Kidney epithelial cell (primary cell): ENCODE measurements around the gene TNFRSF25. TPM values are rescaled to one million over a fixed set of nuclear protein-coding genes. Genes with fewer than 3 reads are reported as not detected.

Experiments used
- DNase-seq: peaks from one replicate; pipeline ENCODE4 v3.0.0-alpha.2; 2010; ENCODE audit warnings: low read depth
- H3K27me3 ChIP-seq: 2 replicates; pipeline ENCODE4 v1.6.0; 2011; ENCODE audit warnings: low read length; ENCODE audit not compliant: control insufficient read depth, insufficient read depth
- H3K36me3 ChIP-seq: 2 replicates; pipeline ENCODE4 v1.5.1; 2011; ENCODE audit warnings: low read length; ENCODE audit not compliant: control insufficient read depth, insufficient read depth
- H3K4me3 ChIP-seq: 2 replicates; pipeline ENCODE4 v1.5.1; 2011; ENCODE audit warnings: low read depth, mild to moderate bottlenecking, control low read depth, low read length
- total RNA-seq: library from RNA; depleted of rRNA; stranded (reverse); fragments of >200 nt; gene quantifications from 2 replicates; pipeline ENCODE4 v1.2.3, GENCODE V29; 2015
- TF ChIP-seq, protein P1 (sequence below): IDR thresholded peaks from 2 replicates; pipeline ENCODE4 v1.5.1; 2011; ENCODE audit warnings: mild to moderate bottlenecking, moderate library complexity, low read length, control low read depth, inconsistent platforms; ENCODE audit not compliant: insufficient read depth, poor library complexity, severe bottlenecking

TNFRSF25 gene
- total RNA-seq, 1 donor from 2014 or later: 20.2 TPM

DNA sequence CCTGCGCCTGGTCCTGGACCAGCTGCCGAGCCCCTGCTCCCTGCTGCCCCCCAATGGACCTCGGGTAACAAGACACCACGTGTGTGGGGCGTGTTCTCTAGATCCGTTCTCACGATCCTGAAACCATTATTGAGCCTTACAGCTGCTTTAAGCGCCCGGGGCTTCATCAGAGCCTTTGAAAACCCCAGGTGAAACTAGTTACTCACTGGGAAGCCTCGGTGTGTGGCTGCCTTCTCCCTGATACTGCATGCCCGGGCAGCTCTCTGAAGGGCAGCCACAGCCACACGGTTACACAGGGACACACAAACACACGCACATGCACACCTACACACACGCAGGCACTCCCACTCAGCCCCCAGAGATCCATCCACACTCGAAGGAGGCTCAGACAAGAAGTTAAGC is 51.5 kb downstream of the TNFRSF25 start:
- peak; percentile 34 for DNase-seq
- no peak overlapping the region for H3K4me3 ChIP-seq
- H3K27me3 ChIP-seq: peaks cover 49% of the 10 kb centered on the region
- TF ChIP-seq, protein P1, sequence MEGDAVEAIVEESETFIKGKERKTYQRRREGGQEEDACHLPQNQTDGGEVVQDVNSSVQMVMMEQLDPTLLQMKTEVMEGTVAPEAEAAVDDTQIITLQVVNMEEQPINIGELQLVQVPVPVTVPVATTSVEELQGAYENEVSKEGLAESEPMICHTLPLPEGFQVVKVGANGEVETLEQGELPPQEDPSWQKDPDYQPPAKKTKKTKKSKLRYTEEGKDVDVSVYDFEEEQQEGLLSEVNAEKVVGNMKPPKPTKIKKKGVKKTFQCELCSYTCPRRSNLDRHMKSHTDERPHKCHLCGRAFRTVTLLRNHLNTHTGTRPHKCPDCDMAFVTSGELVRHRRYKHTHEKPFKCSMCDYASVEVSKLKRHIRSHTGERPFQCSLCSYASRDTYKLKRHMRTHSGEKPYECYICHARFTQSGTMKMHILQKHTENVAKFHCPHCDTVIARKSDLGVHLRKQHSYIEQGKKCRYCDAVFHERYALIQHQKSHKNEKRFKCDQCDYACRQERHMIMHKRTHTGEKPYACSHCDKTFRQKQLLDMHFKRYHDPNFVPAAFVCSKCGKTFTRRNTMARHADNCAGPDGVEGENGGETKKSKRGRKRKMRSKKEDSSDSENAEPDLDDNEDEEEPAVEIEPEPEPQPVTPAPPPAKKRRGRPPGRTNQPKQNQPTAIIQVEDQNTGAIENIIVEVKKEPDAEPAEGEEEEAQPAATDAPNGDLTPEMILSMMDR: peak; percentile 74
- H3K36me3 ChIP-seq: no peaks in the 10 kb centered on the region

DNA sequence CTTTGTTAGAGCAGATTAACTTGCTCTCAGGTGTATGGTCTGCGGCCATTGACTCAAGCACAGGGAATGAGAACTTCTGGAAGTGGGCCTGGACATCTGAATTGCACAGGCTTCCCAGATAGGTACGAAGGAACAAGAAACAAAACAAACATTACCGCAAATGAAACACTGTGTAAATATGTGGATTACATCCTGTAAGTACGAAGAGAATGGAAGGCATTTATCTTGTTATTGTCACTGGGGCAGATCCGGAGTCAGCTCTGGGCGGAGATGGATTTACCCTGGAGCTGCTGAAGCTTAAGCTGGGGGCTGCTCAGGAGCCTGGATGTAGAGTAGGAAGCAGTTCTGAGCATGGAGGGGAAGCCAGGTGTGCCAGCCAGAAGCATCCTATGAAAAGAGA is 53.1 kb downstream of the TNFRSF25 start:
- Histone ChIP-seq H3K27me3 (peaks cover 34% of the 10 kb centered on the region), H3K36me3 (no peaks in the 10 kb centered on the region), H3K4me3 (no peak overlapping the region)
- DNase-seq: no peak
- TF ChIP-seq, protein P1: no peak

Other genes with a start within 250 kb of the TNFRSF25 start
- gene ICMT, start 230.2 kb downstream of the TNFRSF25 start, total RNA-seq: 67.1 and 68.0 TPM in 2 replicates
- gene HES3, start 222.0 kb downstream of the TNFRSF25 start, total RNA-seq: not detected in 2 replicates
- 11.4 and 12.3 TPM in 2 replicates for gene GPR153, start 205.1 kb downstream of the TNFRSF25 start, total RNA-seq
- gene ACOT7, start 72.4 kb downstream of the TNFRSF25 start, total RNA-seq: 75.6 and 79.8 TPM in 2 replicates
- 15.9 and 27.8 TPM in 2 replicates for gene HES2, start 46.3 kb downstream of the TNFRSF25 start, total RNA-seq
- gene ESPN, start 41.4 kb downstream of the TNFRSF25 start, total RNA-seq: 2.7 TPM in 2 replicates
- gene PLEKHG5, start 25.5 kb upstream of the TNFRSF25 start, total RNA-seq: 24.3 and 26.4 TPM in 2 replicates
- 30.3 and 32.5 TPM in 2 replicates for gene NOL9, start 88.3 kb upstream of the TNFRSF25 start, total RNA-seq
- not detected in 2 replicates for gene TAS1R1, start 89.1 kb upstream of the TNFRSF25 start, total RNA-seq
- 14.2 and 18.9 TPM in 2 replicates for gene ZBTB48, start 113.8 kb upstream of the TNFRSF25 start, total RNA-seq
- gene KLHL21, start 136.7 kb upstream of the TNFRSF25 start, total RNA-seq: 69.5 and 77.4 TPM in 2 replicates
- gene PHF13, start 147.6 kb upstream of the TNFRSF25 start, total RNA-seq: 8.0 and 8.8 TPM in 2 replicates
- 19.0 and 29.4 TPM in 2 replicates for gene THAP3, start 158.7 kb upstream of the TNFRSF25 start, total RNA-seq
- 35.6 and 46.7 TPM in 2 replicates for gene DNAJC11, start 235.6 kb upstream of the TNFRSF25 start, total RNA-seq